AG09309 (cell line): ENCODE results near the gene KRT71.

Experiments
- DNase-seq: peaks from one replicate; pipeline ENCODE4 v3.0.0-alpha.2; 2010; ENCODE audit warnings: low read depth
- H3K4me3 ChIP-seq: 2 replicates; pipeline ENCODE4 v1.5.1; 2011; ENCODE audit warnings: mild to moderate bottlenecking, low read depth, low read length, moderate library complexity; ENCODE audit not compliant: control insufficient read depth
- CTCF ChIP-seq: IDR thresholded peaks from 2 replicates; pipeline ENCODE4 v1.5.1; 2011; ENCODE audit warnings: mild to moderate bottlenecking, low read depth, low read length, inconsistent platforms; ENCODE audit not compliant: insufficient read depth, control insufficient read depth; ENCODE audit errors: missing control alignments

KRT71 gene

GRCh38 chr12:52522346-52523011 lies 30.5 kb downstream of the KRT71 start:
- TF ChIP-seq CTCF = no peak
- no peak for DNase-seq
- H3K4me3 ChIP-seq = no peak overlapping the region

GRCh38 chr12:52521568-52522266 lies 31.2 kb downstream of the KRT71 start:
- no peak for TF ChIP-seq CTCF
- no peak for DNase-seq
- H3K4me3 ChIP-seq = no peak overlapping the region

- no peak for TF ChIP-seq CTCF
- H3K4me3 ChIP-seq = no peak overlapping the region
- DNase-seq = no peak
Measured at GRCh38 chr12:52521175-52521567, 31.8 kb downstream of the KRT71 start.

- no peak for TF ChIP-seq CTCF
- no peak for DNase-seq
- H3K4me3 ChIP-seq = no peak within 1 kb of the TSS
Measured at GRCh38 chr12:52519826-52520662, 32.9 kb downstream of the KRT71 start, which contains the start of gene KRT5. Gene KRT5, minus strand, starts transcription at chr12:52520394. Its CDS starts 98 bp downstream, at chr12:52520296.

GRCh38 chr12:52519387-52519703 lies 33.6 kb downstream of the KRT71 start:
- H3K4me3 ChIP-seq = no peak overlapping the region

More at GRCh38 chr12:52519387-52519703, 33.6 kb downstream of the KRT71 start:
- DNase-seq = no peak
- no peak for TF ChIP-seq CTCF
